Lower lobe of right lung (tissue), 2 donors: ENCODE results near the gene CDH23. TPM values are rescaled to one million over a fixed set of nuclear protein-coding genes. Genes with fewer than 3 reads are reported as not detected.
A peak's percentile ranks its signal among the peaks of the same experiment; 100 is the strongest.

Experiments
- ATAC-seq, 2 donors: fragments of 200-7000 bp; cut with Tn5 transposase; one replicate each; pipeline ENCODE4 v1.9.1; 2020 to 2022; ENCODE audit warnings: mild to moderate bottlenecking in 2 of 2, moderate library complexity in 2 of 2
- DNase-seq: peaks from one replicate; pipeline ENCODE4 v3.0.0-alpha.2; 2020
- H3K27ac ChIP-seq: fragments of 200-600 bp; one replicate; pipeline ENCODE4 v1.8.0; 2022
- H3K27me3 ChIP-seq: fragments of 200-600 bp; one replicate; pipeline ENCODE4 v1.8.0; 2022; ENCODE audit warnings: low read depth
- H3K36me3 ChIP-seq: fragments of 200-600 bp; one replicate; pipeline ENCODE4 v1.8.0; 2022; ENCODE audit warnings: mild to moderate bottlenecking
- H3K4me1 ChIP-seq: fragments of 200-600 bp; one replicate; pipeline ENCODE4 v1.8.0; 2022
- H3K4me3 ChIP-seq: fragments of 200-600 bp; one replicate; pipeline ENCODE4 v1.8.0; 2022; ENCODE audit warnings: mild to moderate bottlenecking
- H3K9me3 ChIP-seq: fragments of 200-600 bp; one replicate; pipeline ENCODE4 v1.8.0; 2022
- CTCF ChIP-seq: fragments of 200-600 bp; IDR thresholded peaks from one replicate; pipeline ENCODE4 v1.8.0; 2022; ENCODE audit warnings: antibody characterized with exemption, mild to moderate bottlenecking
- intact Hi-C: fragments of 100-400 bp; cut with DNase I; formaldehyde crosslinking; loops from one replicate; pipeline ENCODE4 v1.11.0; 2022
- total RNA-seq: library from RNA; stranded (reverse); fragmentation: NEBNext Ultra II Directional; extraction: Animal tissue kit (Norgen Biotek cat#: 25700); gene quantifications from one replicate; pipeline ENCODE4 v1.2.1, GENCODE V29; 2021
- donor health status: DM: no; HTN: yes; CAD: no; lungs with severe emphysema.

The CDH23 gene
- total RNA-seq, 1 donor from 2014 or later, result 9.4 TPM

GRCh38 chr10:71715860-71716259 is 319.1 kb downstream of the CDH23 start:
- no peak for DNase-seq
- no peaks in the 10 kb centered on the region for H3K9me3 ChIP-seq
- no peak for ATAC-seq
- TF ChIP-seq CTCF, result no peak
- intact Hi-C loops, result no loop called here
- peak overlapping the region; percentile 89 for H3K27ac ChIP-seq
- no peaks in the 10 kb centered on the region for H3K36me3 ChIP-seq
- no peaks in the 10 kb centered on the region for H3K27me3 ChIP-seq
- H3K4me3 ChIP-seq, result no peak overlapping the region
- H3K4me1 ChIP-seq, result peaks cover 69% of the 10 kb centered on the region

- no peaks in the 10 kb centered on the region for H3K27me3 ChIP-seq
- no peaks in the 10 kb centered on the region for H3K36me3 ChIP-seq
- no peak for DNase-seq
- no peak for ATAC-seq
- TF ChIP-seq CTCF, result no peak
- no peak overlapping the region for H3K27ac ChIP-seq
- no peaks in the 10 kb centered on the region for H3K9me3 ChIP-seq
- peaks cover 69% of the 10 kb centered on the region for H3K4me1 ChIP-seq
- intact Hi-C loops, result no loop called here
- no peak overlapping the region for H3K4me3 ChIP-seq
These were observed 319.7 kb downstream of the CDH23 start for GRCh38 chr10:71716426-71716825.

GRCh38 chr10:71717056-71717455 is 320.3 kb downstream of the CDH23 start:
- no peak for DNase-seq
- no peaks in the 10 kb centered on the region for H3K9me3 ChIP-seq
- H3K27me3 ChIP-seq, result no peaks in the 10 kb centered on the region
- peak overlapping the region; percentile 9 for H3K27ac ChIP-seq
- H3K4me1 ChIP-seq, result peaks cover 69% of the 10 kb centered on the region
- no peak for TF ChIP-seq CTCF
- ATAC-seq, result no peak
- H3K36me3 ChIP-seq, result no peaks in the 10 kb centered on the region
- no peak overlapping the region for H3K4me3 ChIP-seq
- intact Hi-C loops, result no loop called here

- H3K9me3 ChIP-seq, result no peaks in the 10 kb centered on the region
- no peaks in the 10 kb centered on the region for H3K36me3 ChIP-seq
- DNase-seq (no peak), ATAC-seq (peak in 1 of 2 donors; percentile 34)
- no peak for TF ChIP-seq CTCF
- H3K4me3 ChIP-seq, result no peak overlapping the region
- H3K27ac ChIP-seq, result peak overlapping the region; percentile 9
- H3K27me3 ChIP-seq, result no peaks in the 10 kb centered on the region
- peaks cover 65% of the 10 kb centered on the region for H3K4me1 ChIP-seq
- intact Hi-C loops, result no loop called here
These were observed 320.8 kb downstream of the CDH23 start for GRCh38 chr10:71717551-71717951.

GRCh38 chr10:71718165-71718698 is 321.5 kb downstream of the CDH23 start:
- Histone ChIP-seq H3K4me3 (no peak overlapping the region), H3K36me3 (no peaks in the 10 kb centered on the region), H3K4me1 (peaks cover 58% of the 10 kb centered on the region), H3K9me3 (no peaks in the 10 kb centered on the region), H3K27ac (peak overlapping the region; percentile 71), H3K27me3 (no peaks in the 10 kb centered on the region)
- intact Hi-C loops, result no loop called here
- ATAC-seq (no peak), DNase-seq (no peak)
- TF ChIP-seq CTCF, result no peak

- no peak overlapping the region for H3K4me3 ChIP-seq
- H3K36me3 ChIP-seq, result no peaks in the 10 kb centered on the region
- H3K27ac ChIP-seq, result peak overlapping the region; percentile 71
- H3K27me3 ChIP-seq, result no peaks in the 10 kb centered on the region
- intact Hi-C loops, result no loop called here
- H3K4me1 ChIP-seq, result peaks cover 50% of the 10 kb centered on the region
- DNase-seq (no peak), ATAC-seq (peak; percentile 22 to 58)
- H3K9me3 ChIP-seq, result no peaks in the 10 kb centered on the region
- no peak for TF ChIP-seq CTCF
These were observed 322.3 kb downstream of the CDH23 start for GRCh38 chr10:71719042-71719441.
